GM18858 (cell line): Measurements from ENCODE around the gene FLII.

Experiments used
- ATAC-seq: cut with Tn5 transposase; IDR thresholded peaks from one replicate; pipeline ENCODE4 v1.9.1; 2021; ENCODE audit not compliant: unreplicated experiment

Gene FLII

GRCh38 chr17:18260332-18261145 is 2.0 kb upstream of the FLII start, which contains the start of gene MIEF2:
Gene MIEF2, plus strand, starts transcription at chr17:18260662. Its CDS starts 2,059 bp downstream, at chr17:18262721.
- ATAC-seq, result peak; percentile 63

- no peak for ATAC-seq
Observed at GRCh38 chr17:18259621-18260331, 1.2 kb upstream of the FLII start.

GRCh38 chr17:18257982-18258355 is 569 bp downstream of the FLII start:
- no peak for ATAC-seq

- no peak for ATAC-seq
Observed at GRCh38 chr17:18257268-18257981, 1.1 kb downstream of the FLII start.

- no peak for ATAC-seq
Observed at GRCh38 chr17:18256776-18257175, 1.8 kb downstream of the FLII start.

- no peak for ATAC-seq
Observed at GRCh38 chr17:18256351-18256750, 2.2 kb downstream of the FLII start.

GRCh38 chr17:18254888-18255649 is 3.5 kb downstream of the FLII start:
- no peak for ATAC-seq

- no peak for ATAC-seq
Observed at GRCh38 chr17:18253947-18254821, 4.4 kb downstream of the FLII start.

- no peak for ATAC-seq
Observed at GRCh38 chr17:18253187-18253884, 5.2 kb downstream of the FLII start.

GRCh38 chr17:18252160-18252559 is 6.4 kb downstream of the FLII start:
- ATAC-seq, result no peak

- no peak for ATAC-seq
Observed at GRCh38 chr17:18251204-18251603, 7.3 kb downstream of the FLII start.

- ATAC-seq, result no peak
Observed at GRCh38 chr17:18250708-18251107, 7.8 kb downstream of the FLII start.

GRCh38 chr17:18250259-18250658 is 8.3 kb downstream of the FLII start:
- no peak for ATAC-seq

- ATAC-seq, result no peak
Observed at GRCh38 chr17:18248811-18249210, 9.7 kb downstream of the FLII start.

GRCh38 chr17:18248300-18248731 is 10.2 kb downstream of the FLII start:
- no peak for ATAC-seq

GRCh38 chr17:18247613-18248001 is 10.9 kb downstream of the FLII start:
- no peak for ATAC-seq

- no peak for ATAC-seq
Observed at GRCh38 chr17:18246880-18247612, 11.5 kb downstream of the FLII start.

GRCh38 chr17:18246109-18246725 is 12.3 kb downstream of the FLII start:
- ATAC-seq, result no peak
